Aorta (tissue), 5 donors: ENCODE measurements around the gene ZFP36L2. TPM values are rescaled to one million over a fixed set of nuclear protein-coding genes. Genes with fewer than 3 reads are reported as not detected.

Experiments
- ATAC-seq: fragments of 200-7000 bp; cut with Tn5 transposase; one replicate; pipeline ENCODE4 v1.9.1; 2022; ENCODE audit warnings: moderate library complexity; ENCODE audit not compliant: low FRiP score
- DNase-seq, 2 donors: peaks; one replicate each; pipeline ENCODE4 v3.0.0-alpha.2; 2020
- H3K27ac ChIP-seq, 2 donors: one replicate each; pipeline ENCODE4 v1.5.1; 2013; ENCODE audit warnings: low read length in 2 of 2, mild to moderate bottlenecking in 2 of 2, moderate library complexity in 2 of 2, control low read depth in 1 of 2, inconsistent platforms in 1 of 2, low read depth in 1 of 2
- H3K27me3 ChIP-seq, 2 donors: one replicate each; pipeline ENCODE4 v1.6.1; 2013; ENCODE audit warnings: control low read depth in 1 of 2, low read length in 1 of 2, mild to moderate bottlenecking in 1 of 2, moderate library complexity in 1 of 2; ENCODE audit not compliant: insufficient read depth in 2 of 2, control insufficient read depth in 1 of 2
- H3K36me3 ChIP-seq, 2 donors: one replicate each; pipeline ENCODE4 v1.6.1; 2013; ENCODE audit warnings: control low read depth in 1 of 2, low read length in 1 of 2, mild to moderate bottlenecking in 1 of 2; ENCODE audit not compliant: insufficient read depth in 2 of 2, control insufficient read depth in 1 of 2
- H3K4me1 ChIP-seq, 2 donors: one replicate each; pipeline ENCODE4 v1.6.1; 2013; ENCODE audit warnings: low read length in 2 of 2, control low read depth in 1 of 2, mild to moderate bottlenecking in 1 of 2, moderate library complexity in 1 of 2; ENCODE audit not compliant: insufficient read depth in 2 of 2, control insufficient read depth in 1 of 2
- H3K4me3 ChIP-seq, 2 donors: one replicate each; pipeline ENCODE4 v1.5.1; 2013; ENCODE audit warnings: low read length in 2 of 2, control low read depth in 1 of 2, mild to moderate bottlenecking in 1 of 2
- H3K9me3 ChIP-seq: one replicate; pipeline ENCODE4 v1.6.1; 2013; ENCODE audit warnings: mild to moderate bottlenecking, low read length; ENCODE audit not compliant: control insufficient read depth
- WGBS, 2 donors: extraction: QIAGEN DNeasy Blood & Tissue Kit; methylation state at CpG; one replicate each; pipeline ENCODE4 v1.1.7; 2013; 5-methylcytosine and 5-hydroxymethylcytosine counted together
- intact Hi-C, 2 donors: fragments of 100-400 bp; cut with DNase I; formaldehyde crosslinking; loops; one replicate each; pipeline versions ENCODE4 v1.14.2 to v1.15.0; 2022
- polyA plus RNA-seq, 2 donors: library from polyadenylated mRNA; stranded (reverse); fragments of 200-250 nt; gene quantifications; one replicate each; pipeline ENCODE4 v1.2.3, GENCODE V29; 2013
- total RNA-seq, 2 donors: library from RNA; stranded (reverse); fragmentation: NEBNext Ultra II Directional; extraction: Animal tissue kit (Norgen Biotek cat#: 25700); gene quantifications; one replicate each; pipeline ENCODE4 v1.2.1, GENCODE V29; 2021
- donor health status: healthy with polysubstance abuse.
- donor health status: Bipolar disorder and iron deficiency.
- donor health status: DM: no; HTN: no; CAD: no.
- donor health status: DM: no; HTN: no; CAD: no.
- donor health status: DM: yes; HTN: yes; CAD: no.

Gene ZFP36L2
- total and polyA plus RNA-seq, 4 donors = 71.9 to 231 (median 149) TPM

GRCh38 chr2:43175020-43175441 lies 51.4 kb downstream of the ZFP36L2 start:
- Histone ChIP-seq H3K9me3 (no peaks in the 10 kb centered on the region), H3K4me1 (no peaks in the 10 kb centered on the region), H3K27ac (no peak overlapping the region), H3K36me3 (no peaks in the 10 kb centered on the region), H3K27me3 (no peaks in the 10 kb centered on the region), H3K4me3 (no peak overlapping the region)
- intact Hi-C loops = loop anchor here in 1 of 2 donors (5.0 kb wide), 1 partner anchor 42 kb away; no protein-coding TSS in a partner anchor
- 0 to 4% methylated on average over 1 of the region's 1 CpG for WGBS, 2 donors
- DNase-seq = no peak
- no peak for ATAC-seq

GRCh38 chr2:43174368-43174916 lies 52.0 kb downstream of the ZFP36L2 start:
- H3K4me1 ChIP-seq = no peaks in the 10 kb centered on the region
- peak; percentile 33 for ATAC-seq
- no peaks in the 10 kb centered on the region for H3K9me3 ChIP-seq
- DNase-seq = peak in 1 of 2 donors; percentile 73
- no peak overlapping the region for H3K27ac ChIP-seq
- WGBS, 2 donors = 74 to 86% methylated on average over 9 of the region's 9 CpGs
- H3K36me3 ChIP-seq = no peaks in the 10 kb centered on the region
- intact Hi-C loops = no loop called here
- no peaks in the 10 kb centered on the region for H3K27me3 ChIP-seq
- no peak overlapping the region for H3K4me3 ChIP-seq
